ENCODE results near the gene TOP2B.

The TOP2B gene

DNA sequence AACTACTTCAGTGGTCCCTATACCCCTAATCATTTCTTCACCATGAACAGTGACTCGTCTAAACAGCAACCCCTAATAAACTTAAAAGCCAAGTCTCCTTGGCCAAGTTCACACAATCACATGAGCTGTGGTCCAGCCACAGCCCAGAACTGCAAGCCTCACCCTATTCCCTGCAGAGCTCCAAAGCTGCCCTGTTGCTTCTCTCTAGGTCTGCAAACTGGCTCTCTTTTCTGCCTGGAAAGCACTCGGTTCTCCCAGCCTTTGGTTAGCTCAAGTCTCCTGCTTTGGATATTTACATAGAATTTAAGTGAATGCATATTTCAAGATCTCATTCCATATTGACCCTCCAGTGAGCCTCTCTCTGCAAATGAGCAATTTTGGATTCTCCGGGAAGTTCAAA is 107.0 kb downstream of the TOP2B start:
- TF ChIP-seq, protein P1, sequence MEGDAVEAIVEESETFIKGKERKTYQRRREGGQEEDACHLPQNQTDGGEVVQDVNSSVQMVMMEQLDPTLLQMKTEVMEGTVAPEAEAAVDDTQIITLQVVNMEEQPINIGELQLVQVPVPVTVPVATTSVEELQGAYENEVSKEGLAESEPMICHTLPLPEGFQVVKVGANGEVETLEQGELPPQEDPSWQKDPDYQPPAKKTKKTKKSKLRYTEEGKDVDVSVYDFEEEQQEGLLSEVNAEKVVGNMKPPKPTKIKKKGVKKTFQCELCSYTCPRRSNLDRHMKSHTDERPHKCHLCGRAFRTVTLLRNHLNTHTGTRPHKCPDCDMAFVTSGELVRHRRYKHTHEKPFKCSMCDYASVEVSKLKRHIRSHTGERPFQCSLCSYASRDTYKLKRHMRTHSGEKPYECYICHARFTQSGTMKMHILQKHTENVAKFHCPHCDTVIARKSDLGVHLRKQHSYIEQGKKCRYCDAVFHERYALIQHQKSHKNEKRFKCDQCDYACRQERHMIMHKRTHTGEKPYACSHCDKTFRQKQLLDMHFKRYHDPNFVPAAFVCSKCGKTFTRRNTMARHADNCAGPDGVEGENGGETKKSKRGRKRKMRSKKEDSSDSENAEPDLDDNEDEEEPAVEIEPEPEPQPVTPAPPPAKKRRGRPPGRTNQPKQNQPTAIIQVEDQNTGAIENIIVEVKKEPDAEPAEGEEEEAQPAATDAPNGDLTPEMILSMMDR (IDR thresholded peaks at IDR 0.05): no peak
- Histone ChIP-seq H3K36me3 (ENCODE audit: control insufficient read depth, insufficient read depth, low read length) (no peaks in the 10 kb centered on the region), H3K4me1 (no peaks in the 10 kb centered on the region), H3K27ac (no peak overlapping the region), H3K9me3 (ENCODE audit: control insufficient read depth, low read length) (no peaks in the 10 kb centered on the region), H3K27me3 (ENCODE audit: control insufficient read depth, insufficient read depth, low read length) (no peaks in the 10 kb centered on the region), H3K79me2 (no peaks in the 10 kb centered on the region), H3K4me2 (ENCODE audit: low read length) (no peak overlapping the region), H3K4me3 (ENCODE audit: low read depth, low read length) (no peak overlapping the region), H2AFZ (no peak overlapping the region), H3K9ac (no peak overlapping the region)

DNA sequence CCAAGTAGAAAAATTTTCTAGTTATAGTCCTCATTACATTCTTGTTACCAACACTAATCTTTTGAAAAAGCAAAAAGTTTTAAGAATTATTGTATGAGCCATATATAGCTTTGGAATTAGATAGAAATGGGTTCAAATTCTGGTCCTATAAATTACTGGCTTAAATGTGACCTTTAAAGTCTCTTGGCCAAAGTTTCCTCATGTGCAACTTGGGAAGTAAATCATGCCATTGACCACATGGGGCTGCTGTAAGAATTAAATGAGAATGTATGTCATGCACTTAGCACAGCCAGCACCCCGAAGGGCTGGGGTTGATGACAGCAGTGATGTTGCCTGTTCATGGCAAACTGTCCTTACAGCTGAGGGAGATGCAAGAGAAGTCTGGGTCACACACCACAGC is 108.3 kb downstream of the TOP2B start:
- Histone ChIP-seq H3K4me1 (no peaks in the 10 kb centered on the region), H3K4me2 (ENCODE audit: low read length) (no peak overlapping the region), H3K79me2 (no peaks in the 10 kb centered on the region), H3K4me3 (ENCODE audit: low read depth, low read length) (no peak overlapping the region), H3K9me3 (ENCODE audit: control insufficient read depth, low read length) (no peaks in the 10 kb centered on the region), H3K36me3 (ENCODE audit: control insufficient read depth, insufficient read depth, low read length) (no peaks in the 10 kb centered on the region), H3K27ac (peak overlapping the region; percentile 24), H3K27me3 (ENCODE audit: control insufficient read depth, insufficient read depth, low read length) (no peaks in the 10 kb centered on the region), H2AFZ (no peak overlapping the region), H3K9ac (no peak overlapping the region)
- TF ChIP-seq, protein P1 (IDR thresholded peaks at IDR 0.05): no peak

DNA sequence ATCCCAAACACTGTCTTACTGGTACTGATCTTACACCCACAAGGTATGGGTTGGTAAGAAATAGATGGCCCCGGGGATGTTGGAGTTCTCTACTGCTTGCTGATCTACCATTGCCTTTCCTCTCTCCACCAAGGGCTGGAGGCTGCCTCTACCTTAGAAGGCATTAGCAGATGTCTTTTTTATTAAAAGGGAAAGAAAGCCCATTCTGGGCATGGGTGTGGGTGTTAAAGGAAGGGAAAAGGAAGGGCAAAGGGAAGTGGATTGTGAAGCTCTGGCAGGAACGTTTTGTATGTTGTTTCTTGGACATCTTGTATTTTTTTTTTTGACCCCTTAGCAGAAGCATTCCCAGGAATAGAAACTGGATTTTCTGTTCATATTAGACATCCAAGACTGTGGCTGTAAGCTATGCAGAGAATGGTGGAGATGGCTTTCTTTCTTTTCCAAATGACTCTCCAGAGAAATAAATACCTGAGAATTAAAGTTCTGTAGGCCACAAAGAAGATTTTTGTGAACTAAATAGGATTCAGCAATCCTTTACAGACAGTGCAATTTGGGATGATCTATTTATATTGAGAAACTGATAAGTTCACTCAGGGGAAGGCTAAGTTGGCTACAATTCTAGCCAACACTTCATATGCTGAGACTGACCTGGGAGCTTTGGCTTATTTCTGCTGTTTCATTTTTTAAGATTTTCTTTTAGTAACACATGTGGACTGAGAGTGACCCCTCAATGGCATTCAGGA is 108.8 kb downstream of the TOP2B start:
- Histone ChIP-seq H3K79me2 (no peaks in the 10 kb centered on the region), H3K9me3 (ENCODE audit: control insufficient read depth, low read length) (no peaks in the 10 kb centered on the region), H3K4me2 (ENCODE audit: low read length) (no peak overlapping the region), H2AFZ (no peak overlapping the region), H3K27me3 (ENCODE audit: control insufficient read depth, insufficient read depth, low read length) (no peaks in the 10 kb centered on the region), H3K27ac (peak overlapping the region; percentile 24), H3K9ac (no peak overlapping the region), H3K4me1 (no peaks in the 10 kb centered on the region), H3K4me3 (ENCODE audit: low read depth, low read length) (no peak overlapping the region), H3K36me3 (ENCODE audit: control insufficient read depth, insufficient read depth, low read length) (no peaks in the 10 kb centered on the region)
- TF ChIP-seq, protein P1 (IDR thresholded peaks at IDR 0.05): no peak

DNA sequence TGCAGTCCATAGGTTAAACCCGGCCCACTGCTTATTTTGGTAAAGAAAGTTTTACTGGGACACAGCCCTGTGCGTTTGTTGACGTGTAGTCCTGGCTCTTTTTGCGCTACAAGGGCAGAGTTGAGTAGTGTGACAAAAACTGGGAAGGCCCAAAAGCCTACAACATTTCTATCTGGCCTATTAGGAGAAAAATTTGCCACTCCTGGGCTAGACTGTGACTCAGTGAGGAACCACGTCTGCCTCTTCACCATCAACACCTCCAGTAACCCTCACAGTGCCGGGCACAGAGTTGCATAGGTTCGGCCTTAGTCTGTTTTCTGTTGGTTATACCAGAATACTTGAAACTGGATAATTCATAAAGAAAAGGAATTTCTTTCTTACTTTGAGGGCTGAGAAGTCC is 110.3 kb downstream of the TOP2B start:
- no peaks in the 10 kb centered on the region for H3K9me3 ChIP-seq (ENCODE audit: control insufficient read depth, low read length)
- no peak overlapping the region for H3K27ac ChIP-seq
- H3K9ac ChIP-seq: no peak overlapping the region
- no peak overlapping the region for H3K4me2 ChIP-seq (ENCODE audit: low read length)
- H3K4me3 ChIP-seq (ENCODE audit: low read depth, low read length): no peak overlapping the region
- no peaks in the 10 kb centered on the region for H3K4me1 ChIP-seq
- no peak overlapping the region for H2AFZ ChIP-seq
- H3K79me2 ChIP-seq: no peaks in the 10 kb centered on the region
- no peaks in the 10 kb centered on the region for H3K36me3 ChIP-seq (ENCODE audit: control insufficient read depth, insufficient read depth, low read length)
- no peaks in the 10 kb centered on the region for H3K27me3 ChIP-seq (ENCODE audit: control insufficient read depth, insufficient read depth, low read length)
- TF ChIP-seq, protein P1 (IDR thresholded peaks at IDR 0.05): no peak

DNA sequence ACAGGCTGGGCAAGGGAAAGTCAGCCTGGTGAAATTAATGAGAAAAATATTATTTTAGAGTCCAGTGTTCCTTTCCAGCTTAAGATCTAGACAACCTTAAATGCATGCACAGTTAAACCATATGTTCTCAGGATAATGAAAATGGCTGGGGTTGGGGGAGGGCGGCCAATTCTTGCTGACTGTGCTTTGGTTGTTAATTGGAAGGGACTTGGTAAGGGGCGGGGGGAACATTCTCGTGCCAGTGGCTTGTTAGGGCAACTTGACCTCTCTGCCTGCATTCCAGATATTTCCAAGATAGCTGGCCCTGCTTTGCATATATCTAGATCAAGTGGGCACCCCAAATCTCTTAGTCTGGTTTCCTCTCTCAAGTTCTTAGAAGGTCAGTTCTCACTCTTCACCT is 112.5 kb downstream of the TOP2B start:
- Histone ChIP-seq H3K4me3 (ENCODE audit: low read depth, low read length) (no peak overlapping the region), H3K9ac (no peak overlapping the region), H3K4me2 (ENCODE audit: low read length) (no peak overlapping the region), H2AFZ (no peak overlapping the region), H3K9me3 (ENCODE audit: control insufficient read depth, low read length) (no peaks in the 10 kb centered on the region), H3K4me1 (no peaks in the 10 kb centered on the region), H3K36me3 (ENCODE audit: control insufficient read depth, insufficient read depth, low read length) (no peaks in the 10 kb centered on the region), H3K27ac (no peak overlapping the region), H3K79me2 (no peaks in the 10 kb centered on the region), H3K27me3 (ENCODE audit: control insufficient read depth, insufficient read depth, low read length) (no peaks in the 10 kb centered on the region)
- TF ChIP-seq, protein P1 (IDR thresholded peaks at IDR 0.05): no peak

Measured in parathyroid adenoma (tissue), 2 donors.